Stimulated activated CD4-positive, alpha-beta T cell treated with anti-CD3 and anti-CD28 coated beads, Interleukin-12 subunit alpha, Interleukin-12 subunit beta, amount 100 ng/mL, for 4 hours (primary cell): ENCODE results near the gene LILRA1.
"Not testable (repeated sequence)": the region's sequence is repeated elsewhere in the genome, so short reads cannot be mapped to it uniquely, and the experiment has no call there.

ENCODE experiments used
- DNase-seq: peaks from one replicate; pipeline ENCODE4 v3.0.0-alpha.2; 2020

LILRA1 gene

DNA sequence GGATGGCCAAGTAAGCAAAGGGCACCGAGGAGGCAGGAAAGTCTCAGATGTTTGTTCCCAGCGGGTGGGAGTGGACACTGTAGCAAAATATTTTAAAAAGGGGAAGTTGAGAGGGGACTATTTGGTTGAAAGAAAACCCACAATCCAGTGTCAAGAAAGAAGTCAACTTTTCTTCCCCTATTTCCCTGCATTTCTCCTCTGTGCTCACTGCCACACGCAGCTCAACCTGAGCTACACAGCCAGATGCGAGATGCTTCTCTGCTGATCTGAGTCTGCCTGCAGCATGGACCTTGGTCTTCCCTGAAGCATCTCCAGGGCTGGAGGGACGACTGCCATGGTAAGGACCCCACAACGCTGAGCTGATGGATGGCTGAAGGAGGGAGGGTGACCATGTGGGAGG lies at the start of gene LILRA1:
Gene LILRA1 (plus strand): TSS at position 188 of the 400 bp plus-strand sequence. CDS start 613 bp downstream, outside the sequence.
- not testable (repeated sequence) for DNase-seq

- no peak for DNase-seq
Measured at GRCh38 chr19:54548806-54549205, 44.6 kb upstream of the LILRA1 start.

DNA sequence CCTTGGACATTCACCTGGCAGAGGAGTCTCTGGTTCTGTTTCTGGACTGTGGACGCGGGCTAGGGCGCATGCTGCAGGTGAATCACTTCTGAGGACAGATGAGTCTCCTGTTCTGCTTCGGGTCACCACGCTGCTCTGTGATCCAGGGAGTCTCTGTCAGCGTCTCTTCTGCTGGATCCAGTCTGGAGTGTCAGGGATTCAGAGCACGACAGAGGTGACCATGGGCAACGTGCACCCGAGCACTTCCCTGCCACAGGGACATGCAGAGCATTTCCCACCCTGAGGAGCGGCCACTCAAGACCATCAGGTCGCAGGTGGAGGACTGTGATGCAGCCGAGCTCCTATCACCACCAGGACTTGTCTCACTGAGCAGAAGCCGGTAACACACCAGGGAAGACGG lies 44.2 kb upstream of the LILRA1 start:
- no peak for DNase-seq

GRCh38 chr19:54551293-54551692 lies 42.1 kb upstream of the LILRA1 start:
- DNase-seq, result no peak

- no peak for DNase-seq
Measured at GRCh38 chr19:54551950-54552912, 41.2 kb upstream of the LILRA1 start.

- no peak for DNase-seq
Measured at GRCh38 chr19:54552913-54553310, 40.5 kb upstream of the LILRA1 start.

DNA sequence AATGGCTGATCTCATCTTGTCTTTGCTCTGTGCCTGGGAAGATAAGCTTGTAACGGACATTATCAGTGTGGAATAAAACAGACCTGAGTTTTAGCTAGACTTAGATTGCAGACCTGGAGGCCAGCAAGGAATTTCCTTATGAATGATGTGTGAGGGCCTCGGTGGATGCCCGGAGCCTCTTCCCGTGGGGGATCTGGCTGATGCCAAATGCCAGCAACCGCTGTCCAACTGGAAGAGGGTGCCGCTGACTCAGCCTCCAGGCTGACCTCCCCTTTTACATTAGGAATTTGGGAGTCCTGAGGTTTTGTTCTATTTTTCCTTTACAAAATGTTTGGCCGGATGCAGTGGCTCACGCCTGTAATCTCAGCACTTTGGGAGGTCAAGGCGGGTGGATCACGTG lies 39.4 kb upstream of the LILRA1 start:
- DNase-seq, result no peak

GRCh38 chr19:54554896-54555295 lies 38.5 kb upstream of the LILRA1 start:
- DNase-seq, result no peak

GRCh38 chr19:54556194-54556593 lies 37.2 kb upstream of the LILRA1 start:
- no peak for DNase-seq

DNA sequence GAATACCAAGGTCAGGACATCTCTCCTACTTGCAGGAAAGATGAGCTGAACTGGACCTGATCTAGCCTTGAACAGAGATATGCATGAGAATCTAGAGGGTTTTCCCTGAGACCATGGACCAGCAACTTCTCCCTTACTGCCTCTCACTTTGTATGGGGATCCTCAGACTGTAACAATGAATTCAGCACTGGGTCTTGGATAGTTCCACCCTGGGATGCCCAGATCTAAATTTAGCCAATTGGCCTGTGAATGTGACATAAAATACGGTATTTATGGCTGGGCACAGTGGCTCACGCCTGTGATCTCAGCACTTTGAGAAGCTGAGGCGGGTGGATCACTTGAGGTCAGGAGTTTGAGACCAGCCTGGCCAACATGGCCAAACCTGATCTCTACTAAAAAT lies 35.1 kb upstream of the LILRA1 start:
- DNase-seq, result no peak

- no peak for DNase-seq
Measured at GRCh38 chr19:54560881-54561385, 32.5 kb upstream of the LILRA1 start.

DNA sequence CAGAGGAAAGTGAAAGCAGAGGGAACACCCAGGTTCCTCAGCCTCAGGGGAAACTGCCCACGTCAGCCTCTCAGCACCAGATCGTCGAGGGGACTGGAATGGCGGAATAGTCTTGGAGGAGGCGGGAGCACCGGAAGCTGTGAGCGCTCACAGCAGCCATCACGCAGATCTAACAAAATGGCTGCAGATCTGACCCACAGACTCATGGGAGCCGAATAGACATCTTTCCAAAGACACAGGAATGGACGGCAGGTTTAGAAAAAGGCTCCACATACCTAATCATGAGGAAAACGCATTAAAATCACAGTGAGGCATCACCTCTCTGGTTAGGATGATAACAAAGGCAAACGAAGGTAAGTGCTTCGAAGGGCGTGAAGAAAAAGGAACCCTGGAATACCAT lies 31.6 kb upstream of the LILRA1 start:
- no peak for DNase-seq

DNA sequence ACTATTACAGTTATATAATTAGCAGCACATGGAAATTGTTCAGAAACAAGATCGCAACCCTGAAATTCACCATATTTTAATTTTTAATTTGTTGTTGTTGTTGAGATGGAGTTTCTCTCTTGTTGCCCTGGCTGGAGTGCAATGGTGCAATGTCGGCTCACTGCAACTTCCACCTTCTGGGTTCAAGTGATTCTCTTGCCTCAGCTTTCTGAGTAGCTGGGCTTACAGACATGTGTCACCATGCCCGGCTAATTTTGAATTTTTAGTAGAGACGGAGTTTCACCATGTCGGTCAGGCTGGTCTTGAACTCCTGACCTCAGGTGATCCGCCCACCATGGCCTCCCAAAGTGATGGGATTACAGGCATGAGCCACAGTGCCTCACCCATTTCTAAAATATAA lies 30.2 kb upstream of the LILRA1 start:
- not testable (repeated sequence) for DNase-seq

DNA sequence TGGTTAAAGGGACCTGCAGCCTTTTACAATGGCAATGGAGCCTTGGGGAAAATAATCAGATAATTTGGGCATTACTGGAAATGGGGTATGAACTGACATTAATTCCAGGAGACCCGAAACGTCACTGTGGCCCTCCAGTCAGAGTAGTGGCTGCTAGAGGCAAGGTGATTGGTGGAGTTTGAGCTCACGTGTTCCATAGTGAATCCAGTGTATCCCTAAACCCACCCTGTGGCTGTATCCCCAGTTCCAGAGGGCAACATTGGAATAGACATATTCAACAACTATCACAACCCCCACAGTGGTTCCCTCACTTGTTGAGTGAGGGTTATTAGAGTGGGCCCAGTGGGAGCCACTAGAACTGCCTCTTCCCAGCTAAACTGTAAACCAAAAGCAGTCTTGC lies 23.1 kb upstream of the LILRA1 start:
- DNase-seq, result no peak

GRCh38 chr19:54571715-54572615 lies 21.5 kb upstream of the LILRA1 start:
- not testable (repeated sequence) for DNase-seq

GRCh38 chr19:54572696-54573311 lies 20.6 kb upstream of the LILRA1 start:
- no peak for DNase-seq

- DNase-seq, result no peak
Measured at GRCh38 chr19:54573330-54573872, 20.0 kb upstream of the LILRA1 start, which contains the start of gene LILRA2. LILRA2 (plus strand) TSS chr19:54573790; CDS start chr19:54573879, 89 bp downstream.

- DNase-seq, result no peak
Measured at GRCh38 chr19:54574051-54574450, 19.4 kb upstream of the LILRA1 start.

- no peak for DNase-seq
Measured at GRCh38 chr19:54574527-54575056, 18.8 kb upstream of the LILRA1 start.

DNA sequence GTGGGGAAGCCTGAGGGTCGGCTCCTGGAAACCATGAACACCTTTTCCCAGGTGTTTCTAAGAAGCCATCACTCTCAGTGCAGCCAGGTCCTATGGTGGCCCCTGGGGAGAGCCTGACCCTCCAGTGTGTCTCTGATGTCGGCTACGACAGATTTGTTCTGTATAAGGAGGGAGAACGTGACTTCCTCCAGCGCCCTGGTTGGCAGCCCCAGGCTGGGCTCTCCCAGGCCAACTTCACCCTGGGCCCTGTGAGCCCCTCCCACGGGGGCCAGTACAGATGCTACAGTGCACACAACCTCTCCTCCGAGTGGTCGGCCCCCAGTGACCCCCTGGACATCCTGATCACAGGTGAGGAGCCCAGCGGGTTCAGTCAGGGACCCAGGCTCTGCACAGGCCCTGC lies 18.2 kb upstream of the LILRA1 start:
- DNase-seq, result not testable (repeated sequence)

DNA sequence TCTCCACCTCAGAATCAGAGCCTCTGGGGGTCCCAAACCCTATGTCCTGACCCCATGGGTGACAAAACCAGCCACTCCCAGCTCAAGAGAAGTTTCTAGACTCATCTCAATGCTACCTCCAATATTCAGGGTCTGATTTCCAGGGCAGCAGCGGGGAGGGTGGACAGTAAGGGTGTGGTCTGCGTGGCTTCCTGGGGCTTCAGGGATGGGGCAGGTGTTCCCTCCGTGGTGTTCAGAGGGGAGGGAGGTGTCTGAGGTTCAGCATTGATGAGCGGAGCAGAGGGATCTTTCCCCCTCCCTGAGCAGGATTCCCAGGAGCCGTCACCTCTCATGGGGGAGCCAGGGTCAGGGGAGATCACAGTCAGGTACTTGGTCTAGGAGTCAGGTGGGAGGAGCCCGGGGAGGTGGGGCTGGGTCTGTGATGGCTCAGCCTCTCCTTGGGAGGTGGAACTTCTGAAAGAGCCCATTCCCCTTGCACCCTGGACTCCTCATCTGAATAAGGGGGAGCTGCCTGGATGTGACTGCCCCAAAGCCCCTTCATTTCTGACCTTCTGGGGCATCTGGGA lies 16.9 kb upstream of the LILRA1 start:
- DNase-seq, result no peak

DNA sequence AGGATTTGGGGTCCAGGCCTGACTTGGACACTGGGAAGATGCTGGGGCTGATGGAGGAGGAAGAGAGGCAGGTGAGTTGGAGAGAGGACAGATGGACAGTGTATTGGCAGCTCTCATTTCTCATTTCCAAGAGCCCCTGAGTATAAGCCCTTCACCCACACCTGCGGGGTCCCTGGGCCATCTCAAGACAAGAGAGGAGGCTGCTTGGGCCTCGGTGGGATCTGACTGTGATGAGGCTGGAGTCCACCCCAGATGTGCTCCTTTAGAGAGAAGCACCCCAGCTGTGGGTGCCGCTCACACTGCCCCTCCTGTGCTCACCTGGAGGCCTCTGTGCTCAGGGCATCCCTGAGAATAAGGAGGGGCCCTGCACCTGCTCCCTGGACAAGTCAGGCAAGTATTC lies 16.1 kb upstream of the LILRA1 start:
- DNase-seq, result no peak
